PC-3 (cell line): Measurements from ENCODE around the gene CYTH1.

Experiments
- CTCF ChIP-seq: fragments of 300-600 bp; sonication (generic); conservative IDR thresholded peaks from 2 replicates; pipeline ENCODE4 v1.5.1; 2017; ENCODE audit warnings: antibody characterized with exemption, low read depth, mild to moderate bottlenecking, low read length
- EZH2 ChIP-seq: fragments of 300-600 bp; sonication (generic); IDR thresholded peaks from one replicate; pipeline ENCODE4 v1.6.1; 2017; ENCODE audit warnings: antibody characterized with exemption, mild to moderate bottlenecking, low read length; ENCODE audit not compliant: unreplicated experiment

DNA sequence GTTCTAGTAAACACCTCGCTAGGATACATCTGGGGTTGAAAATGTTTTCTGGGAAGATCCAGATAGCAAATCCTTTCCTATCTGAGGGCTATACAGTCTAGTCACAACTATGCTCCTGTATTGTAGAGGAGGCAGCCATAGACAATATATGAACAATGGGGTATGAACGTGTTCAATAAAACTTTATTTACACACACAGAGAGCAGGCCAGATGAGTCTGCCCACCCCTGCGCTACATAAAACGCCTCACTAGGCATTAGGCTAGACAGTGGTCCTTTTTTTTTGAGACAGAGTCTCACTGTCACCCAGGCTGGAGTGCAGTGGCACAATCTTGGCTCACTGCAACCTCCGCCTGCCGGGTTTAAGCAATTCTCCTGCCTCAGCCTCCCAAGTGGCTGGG is 47.4 kb upstream of the CYTH1 start:
- TF ChIP-seq CTCF, result no peak
- no peak for TF ChIP-seq EZH2
